PFSK-1 (cell line): ENCODE measurements around the gene GPBP1.

Source experiments
- FOXP2 ChIP-seq: optimal IDR thresholded peaks from 2 replicates; pipeline ENCODE3; 2011; ENCODE audit warnings: borderline replicate concordance, control low read depth, inconsistent platforms; ENCODE audit not compliant: insufficient read depth; ENCODE audit errors: extremely low read length, extremely low read depth
- POLR2AphosphoS5 ChIP-seq: IDR thresholded peaks from 2 replicates; pipeline ENCODE4 v1.6.1; 2012; ENCODE audit warnings: low read depth, mild to moderate bottlenecking, control low read depth, low read length, moderate library complexity
- REST ChIP-seq, 2 experiments: IDR thresholded peaks; 2 replicates each; pipeline versions ENCODE4 v1.6.1 to v1.8.0; 2011 to 2012; ENCODE audit warnings: low read depth in 2 of 2, low read length in 2 of 2, control low read depth in 1 of 2, inconsistent platforms in 1 of 2, mild to moderate bottlenecking in 1 of 2, moderate library complexity in 1 of 2; ENCODE audit not compliant: insufficient read depth in 1 of 2
- SIN3A ChIP-seq: IDR thresholded peaks from 2 replicates; pipeline ENCODE4 v1.6.1; 2012; ENCODE audit warnings: mild to moderate bottlenecking, low read length, moderate library complexity, borderline replicate concordance; ENCODE audit not compliant: insufficient read depth
- TAF1 ChIP-seq: IDR thresholded peaks from 2 replicates; pipeline ENCODE4 v1.6.1; 2012; ENCODE audit warnings: low read length, control low read depth, borderline replicate concordance; ENCODE audit not compliant: insufficient read depth

- TF ChIP-seq REST (IDR thresholded peaks at IDR 0.05; ENCODE audit: insufficient read depth in 1 of 2, low read depth in 2 of 2, low read length in 2 of 2) = no peak
- TF ChIP-seq TAF1 = no peak
- TF ChIP-seq POLR2AphosphoS5 = no peak
- TF ChIP-seq SIN3A = no peak
- TF ChIP-seq FOXP2 = no peak
Measured at GRCh38 chr5:57231607-57232006, 57.7 kb downstream of the GPBP1 start.
